GM12873 (cell line): ENCODE data around the gene RNFT2.

Experiments
- TF ChIP-seq, protein P1 (sequence below): IDR thresholded peaks from 2 replicates; pipeline ENCODE4 v1.5.1; 2012; ENCODE audit warnings: low read depth, mild to moderate bottlenecking, moderate library complexity, low read length, control low read depth; ENCODE audit not compliant: insufficient read depth; ENCODE audit errors: missing control alignments

Gene RNFT2

DNA sequence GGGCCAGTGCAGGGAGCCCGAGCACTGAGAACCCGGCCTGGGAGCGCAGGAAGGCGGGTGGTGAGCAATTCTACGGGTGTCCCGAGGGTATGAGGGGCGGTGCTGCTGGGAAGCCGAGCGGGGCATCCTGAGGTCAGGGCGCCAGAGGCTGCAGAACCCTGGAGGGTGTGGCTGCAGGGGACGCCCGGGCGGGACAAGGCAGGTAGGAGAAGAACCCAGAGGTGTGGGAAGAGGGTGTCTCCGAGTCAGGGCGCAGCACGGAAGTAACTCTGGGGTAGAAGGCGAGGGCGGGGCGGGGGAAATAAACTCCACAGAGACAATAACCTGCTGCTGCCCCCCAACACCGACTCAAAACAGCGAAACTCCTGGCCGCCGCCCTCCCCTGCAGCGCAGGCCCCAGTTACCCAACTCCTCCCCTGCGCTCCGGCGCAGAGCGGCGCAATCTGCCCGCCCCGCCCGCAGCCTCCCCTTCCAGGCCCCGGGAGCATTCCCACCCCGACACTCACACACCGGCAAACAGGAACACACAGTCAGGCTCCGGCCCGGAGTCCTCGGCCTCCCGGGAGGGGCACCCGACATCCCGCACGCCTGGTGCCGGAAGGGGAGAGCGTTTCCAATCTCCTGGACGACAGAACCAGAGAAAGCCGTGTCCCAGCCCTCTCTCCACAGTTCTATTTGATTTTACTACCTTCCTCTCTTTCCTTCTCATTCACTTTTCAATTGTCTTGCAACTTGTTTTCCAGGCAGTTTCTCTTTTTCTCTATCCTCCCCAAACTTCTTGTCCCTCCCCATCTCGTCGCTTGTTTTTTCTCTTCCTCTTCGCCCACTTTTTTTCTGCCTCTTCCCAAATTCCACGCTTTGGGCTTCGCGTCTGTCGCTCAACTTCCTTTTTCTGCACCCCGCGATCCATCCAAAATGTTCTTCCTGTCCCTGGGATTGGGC, 140.7 kb downstream of the RNFT2 start:
- TF ChIP-seq, protein P1, sequence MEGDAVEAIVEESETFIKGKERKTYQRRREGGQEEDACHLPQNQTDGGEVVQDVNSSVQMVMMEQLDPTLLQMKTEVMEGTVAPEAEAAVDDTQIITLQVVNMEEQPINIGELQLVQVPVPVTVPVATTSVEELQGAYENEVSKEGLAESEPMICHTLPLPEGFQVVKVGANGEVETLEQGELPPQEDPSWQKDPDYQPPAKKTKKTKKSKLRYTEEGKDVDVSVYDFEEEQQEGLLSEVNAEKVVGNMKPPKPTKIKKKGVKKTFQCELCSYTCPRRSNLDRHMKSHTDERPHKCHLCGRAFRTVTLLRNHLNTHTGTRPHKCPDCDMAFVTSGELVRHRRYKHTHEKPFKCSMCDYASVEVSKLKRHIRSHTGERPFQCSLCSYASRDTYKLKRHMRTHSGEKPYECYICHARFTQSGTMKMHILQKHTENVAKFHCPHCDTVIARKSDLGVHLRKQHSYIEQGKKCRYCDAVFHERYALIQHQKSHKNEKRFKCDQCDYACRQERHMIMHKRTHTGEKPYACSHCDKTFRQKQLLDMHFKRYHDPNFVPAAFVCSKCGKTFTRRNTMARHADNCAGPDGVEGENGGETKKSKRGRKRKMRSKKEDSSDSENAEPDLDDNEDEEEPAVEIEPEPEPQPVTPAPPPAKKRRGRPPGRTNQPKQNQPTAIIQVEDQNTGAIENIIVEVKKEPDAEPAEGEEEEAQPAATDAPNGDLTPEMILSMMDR, result no peak

DNA sequence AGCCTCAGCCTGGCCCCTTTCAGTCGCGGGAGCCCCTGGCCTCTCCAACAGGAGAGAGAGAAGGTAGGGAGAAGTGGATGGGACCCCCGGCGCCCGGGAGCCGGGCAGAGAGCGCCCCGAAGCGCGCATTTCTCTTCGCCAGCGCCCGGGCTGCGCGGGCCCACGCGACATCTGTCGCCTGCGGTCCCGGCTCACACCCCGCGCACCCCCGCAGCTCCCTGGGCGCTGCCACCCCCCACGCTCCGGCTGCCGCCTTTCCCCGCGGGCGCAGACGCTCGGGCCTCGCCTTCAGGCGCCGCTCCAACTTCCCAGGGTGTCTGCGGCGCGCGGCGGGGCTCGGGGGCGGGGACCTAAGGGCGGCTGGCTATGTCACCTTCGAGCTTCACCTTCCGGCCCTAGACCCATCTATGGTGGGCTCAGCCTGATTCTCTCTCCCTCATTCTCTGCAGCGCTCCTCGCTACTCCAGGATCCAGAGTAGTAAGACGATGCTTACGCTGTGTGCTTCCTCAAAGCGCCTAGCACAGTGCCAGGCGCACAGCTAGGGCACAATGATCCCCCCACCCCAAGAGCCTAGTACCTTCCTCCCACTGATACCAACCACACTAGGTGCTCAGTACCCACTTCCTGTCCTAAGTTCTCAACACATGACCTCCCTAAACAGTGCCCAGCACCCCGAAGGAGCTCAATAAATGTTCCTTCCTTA, 141.5 kb downstream of the RNFT2 start:
- TF ChIP-seq, protein P1, result no peak

DNA sequence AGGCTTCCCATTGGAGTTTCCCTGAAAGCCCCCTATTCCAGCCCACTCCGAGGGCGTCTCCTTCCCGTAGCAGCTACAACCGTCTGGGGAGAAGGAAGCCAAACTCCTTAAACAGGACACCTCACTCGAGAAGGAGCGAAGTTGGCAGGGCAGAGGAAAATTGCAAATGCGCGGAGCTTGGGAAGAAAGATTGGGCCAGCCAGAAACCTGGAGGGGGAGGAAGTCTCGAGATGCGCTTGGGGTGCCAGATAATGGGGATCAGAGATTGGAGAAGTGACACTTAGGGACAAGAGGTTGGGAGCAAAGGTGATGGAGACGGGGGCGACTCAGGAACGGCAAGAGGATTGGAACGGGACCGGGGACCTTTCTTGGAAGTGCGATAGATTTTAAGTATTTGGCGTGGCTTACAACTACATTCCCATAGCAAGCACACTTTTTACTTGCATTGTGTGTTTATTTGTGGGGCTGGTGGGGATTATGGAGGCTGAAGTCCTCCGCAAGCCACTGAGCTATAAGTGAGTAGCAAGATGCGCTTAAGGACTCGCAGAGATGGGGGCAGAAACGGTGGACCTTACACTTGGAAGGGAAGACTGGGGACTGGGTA, 142.2 kb downstream of the RNFT2 start:
- TF ChIP-seq, protein P1, result no peak

DNA sequence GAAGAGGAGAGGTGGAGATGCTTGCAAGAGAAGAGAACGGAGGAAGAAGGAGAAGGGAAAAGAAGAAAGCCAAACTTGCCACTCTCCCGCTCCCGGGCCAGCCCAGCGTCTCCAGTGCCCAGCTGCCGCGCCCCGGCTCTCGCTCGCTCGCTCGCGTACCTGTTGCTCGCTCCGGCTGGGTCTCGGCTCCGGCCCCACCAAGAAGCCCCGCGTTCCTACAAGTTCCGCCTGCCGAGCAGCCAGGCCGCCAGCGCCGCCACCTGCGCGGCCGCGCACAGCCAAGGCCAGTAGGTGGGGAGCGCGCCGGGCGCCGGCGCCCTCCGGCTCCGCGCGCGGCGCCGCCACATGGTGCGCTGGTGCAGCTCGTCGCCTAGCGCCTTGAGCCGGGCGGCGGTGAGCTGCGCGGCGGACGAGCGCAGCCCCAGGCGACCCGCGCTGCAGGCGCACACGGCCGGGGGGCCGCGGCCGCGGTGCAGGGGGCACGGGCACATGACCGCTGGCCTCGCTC, 142.8 kb downstream of the RNFT2 start:
- TF ChIP-seq, protein P1, result peak; percentile 10

DNA sequence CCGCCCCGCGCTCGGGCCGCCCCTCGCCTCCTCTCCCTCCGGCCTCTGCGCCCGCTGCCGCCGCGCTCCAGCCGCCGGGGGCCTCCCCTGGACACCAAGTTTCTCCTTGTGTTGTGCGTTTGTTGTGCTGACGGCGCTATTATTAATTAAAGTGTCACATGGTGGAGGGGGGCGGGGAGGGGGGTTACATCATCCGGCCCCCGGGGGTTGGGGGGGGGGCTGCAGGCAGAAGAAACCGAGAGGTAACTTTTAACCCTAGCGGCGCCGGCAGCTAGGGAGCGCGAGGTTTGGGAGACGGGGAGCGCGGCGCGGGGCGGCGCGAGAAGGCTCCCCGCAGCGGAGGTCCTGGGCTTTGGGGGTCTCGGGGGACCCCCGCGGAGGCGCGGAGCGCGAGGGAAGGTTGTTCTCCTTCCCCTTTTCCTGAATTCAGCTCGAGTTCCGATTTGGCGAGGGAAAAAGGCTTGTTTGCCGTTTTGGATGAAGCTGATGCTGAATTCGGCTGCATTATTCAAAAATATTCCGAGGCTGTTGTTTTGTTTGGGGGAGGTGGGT, 143.3 kb downstream of the RNFT2 start, which contains the start of gene HRK:
Gene HRK, minus strand, starts transcription at position 117 of the 552 bp plus-strand sequence. CDS start 134 bp downstream, outside the sequence.
- TF ChIP-seq, protein P1, result no peak

DNA sequence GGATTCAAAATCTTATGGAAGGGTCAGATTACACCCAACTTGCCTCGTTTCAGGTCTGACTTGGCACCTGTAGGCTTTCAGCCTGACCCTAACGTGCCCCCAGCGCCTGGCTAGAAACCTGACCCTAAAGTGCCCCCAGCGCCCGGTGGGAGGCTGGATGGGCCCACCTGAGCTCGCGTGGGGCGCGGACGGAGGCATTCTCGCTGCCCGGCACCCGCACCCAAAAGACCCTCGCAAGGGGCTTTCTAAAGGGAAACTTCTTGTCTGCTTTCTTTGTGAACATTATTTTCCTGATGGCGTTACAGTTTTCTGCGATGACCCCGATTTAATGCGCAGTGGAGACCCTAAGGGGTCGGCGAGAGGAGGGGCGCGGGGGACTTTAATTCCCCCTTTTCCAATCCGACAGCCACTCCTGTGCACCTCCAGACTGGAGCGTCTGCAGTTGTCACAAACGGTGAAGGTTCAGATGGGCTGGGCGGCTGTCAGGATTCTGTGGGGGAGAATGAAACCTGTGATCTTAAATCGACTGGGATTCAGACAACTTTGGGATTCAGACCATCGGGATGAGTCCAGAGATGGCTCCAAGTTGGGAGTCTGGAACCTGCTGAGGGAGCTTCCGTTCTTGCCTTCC, 143.9 kb downstream of the RNFT2 start:
- TF ChIP-seq, protein P1, result no peak
